Measurements from ENCODE around the gene CMIP. TPM values are rescaled to one million over a fixed set of nuclear protein-coding genes. Genes with fewer than 3 reads are reported as not detected.

Gene CMIP
- total RNA-seq, 1 experiment from 2014 or later = 53.6 TPM

- TF ChIP-seq, protein P1, sequence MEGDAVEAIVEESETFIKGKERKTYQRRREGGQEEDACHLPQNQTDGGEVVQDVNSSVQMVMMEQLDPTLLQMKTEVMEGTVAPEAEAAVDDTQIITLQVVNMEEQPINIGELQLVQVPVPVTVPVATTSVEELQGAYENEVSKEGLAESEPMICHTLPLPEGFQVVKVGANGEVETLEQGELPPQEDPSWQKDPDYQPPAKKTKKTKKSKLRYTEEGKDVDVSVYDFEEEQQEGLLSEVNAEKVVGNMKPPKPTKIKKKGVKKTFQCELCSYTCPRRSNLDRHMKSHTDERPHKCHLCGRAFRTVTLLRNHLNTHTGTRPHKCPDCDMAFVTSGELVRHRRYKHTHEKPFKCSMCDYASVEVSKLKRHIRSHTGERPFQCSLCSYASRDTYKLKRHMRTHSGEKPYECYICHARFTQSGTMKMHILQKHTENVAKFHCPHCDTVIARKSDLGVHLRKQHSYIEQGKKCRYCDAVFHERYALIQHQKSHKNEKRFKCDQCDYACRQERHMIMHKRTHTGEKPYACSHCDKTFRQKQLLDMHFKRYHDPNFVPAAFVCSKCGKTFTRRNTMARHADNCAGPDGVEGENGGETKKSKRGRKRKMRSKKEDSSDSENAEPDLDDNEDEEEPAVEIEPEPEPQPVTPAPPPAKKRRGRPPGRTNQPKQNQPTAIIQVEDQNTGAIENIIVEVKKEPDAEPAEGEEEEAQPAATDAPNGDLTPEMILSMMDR (IDR thresholded peaks at IDR 0.05; ENCODE audit: unreplicated experiment) = peak; percentile 66
- no TSS peak for BruUV-seq (replicated peaks)
- ChIA-PET CTCF (interaction anchor here (0.5 to 2.8 kb wide), 30 partner anchors 8 to 1683 kb away, joined by 3 to 9 read pairs (median 3); no protein-coding TSS in a partner anchor), POLR2A (interaction anchor here (0.7 kb wide), 1 partner anchor 1715 kb away, joined by 3 read pairs; no protein-coding TSS in a partner anchor)
- Mint-ChIP-seq H3K36me3 (ENCODE audit: insufficient read depth, unreplicated experiment) (peaks cover 7% of the 10 kb centered on the region), H3K27me3 (ENCODE audit: insufficient read depth, unreplicated experiment) (no peaks in the 10 kb centered on the region), H3K27ac (ENCODE audit: low read depth, unreplicated experiment) (no peak overlapping the region), H3K4me3 (ENCODE audit: unreplicated experiment) (peak overlapping the region; percentile 43), H3K9me3 (ENCODE audit: unreplicated experiment) (no peaks in the 10 kb centered on the region), H3K4me1 (ENCODE audit: insufficient read depth, unreplicated experiment) (peaks cover 5% of the 10 kb centered on the region)
- peak; percentile 60 for DNase-seq (ENCODE audit: unreplicated experiment)
- intact Hi-C loops (cut with micrococcal nuclease) = loop anchor here (10.0 kb wide), 1 partner anchor 726 kb away; the partner anchor contains the start of genes CENPN and CMC2
Measured at GRCh38 chr16:81730090-81731051, 285.8 kb downstream of the CMIP start.

GRCh38 chr16:81731649-81732048 lies 287.0 kb downstream of the CMIP start:
- DNase-seq (ENCODE audit: unreplicated experiment) = no peak
- Mint-ChIP-seq H3K36me3 (ENCODE audit: insufficient read depth, unreplicated experiment) (peaks cover 7% of the 10 kb centered on the region), H3K27ac (ENCODE audit: low read depth, unreplicated experiment) (no peak overlapping the region), H3K27me3 (ENCODE audit: insufficient read depth, unreplicated experiment) (no peaks in the 10 kb centered on the region), H3K4me3 (ENCODE audit: unreplicated experiment) (no peak overlapping the region), H3K9me3 (ENCODE audit: unreplicated experiment) (no peaks in the 10 kb centered on the region), H3K4me1 (ENCODE audit: insufficient read depth, unreplicated experiment) (peaks cover 5% of the 10 kb centered on the region)
- CTCF ChIA-PET = interaction anchor here (0.5 to 2.8 kb wide), 6 partner anchors 19 to 527 kb away, joined by 3 to 7 read pairs (median 4); no protein-coding TSS in a partner anchor
- intact Hi-C loops (cut with micrococcal nuclease) = loop anchor here (10.0 kb wide), 1 partner anchor 727 kb away; the partner anchor contains the start of genes CENPN and CMC2
- POLR2A ChIA-PET = no interaction called here
- TF ChIP-seq, protein P1 (IDR thresholded peaks at IDR 0.05; ENCODE audit: unreplicated experiment) = no peak
- BruUV-seq (replicated peaks) = no TSS peak

- Mint-ChIP-seq H3K36me3 (ENCODE audit: insufficient read depth, unreplicated experiment) (peaks cover 7% of the 10 kb centered on the region), H3K9me3 (ENCODE audit: unreplicated experiment) (no peaks in the 10 kb centered on the region), H3K27me3 (ENCODE audit: insufficient read depth, unreplicated experiment) (no peaks in the 10 kb centered on the region), H3K27ac (ENCODE audit: low read depth, unreplicated experiment) (no peak overlapping the region), H3K4me1 (ENCODE audit: insufficient read depth, unreplicated experiment) (peaks cover 5% of the 10 kb centered on the region), H3K4me3 (ENCODE audit: unreplicated experiment) (no peak overlapping the region)
- TF ChIP-seq, protein P1 (IDR thresholded peaks at IDR 0.05; ENCODE audit: unreplicated experiment) = peak; percentile 10
- no peak for DNase-seq (ENCODE audit: unreplicated experiment)
- intact Hi-C loops (cut with micrococcal nuclease) = loop anchor here (10.0 kb wide), 1 partner anchor 728 kb away; the partner anchor contains the start of genes CENPN and CMC2
- ChIA-PET POLR2A (no interaction called here), CTCF (interaction anchor here (0.6 to 1.0 kb wide), 3 partner anchors 139 to 374 kb away, joined by 3 to 4 read pairs (median 3); no protein-coding TSS in a partner anchor)
- BruUV-seq (replicated peaks) = no TSS peak
Measured at GRCh38 chr16:81732699-81733098, 288.1 kb downstream of the CMIP start.

DNA sequence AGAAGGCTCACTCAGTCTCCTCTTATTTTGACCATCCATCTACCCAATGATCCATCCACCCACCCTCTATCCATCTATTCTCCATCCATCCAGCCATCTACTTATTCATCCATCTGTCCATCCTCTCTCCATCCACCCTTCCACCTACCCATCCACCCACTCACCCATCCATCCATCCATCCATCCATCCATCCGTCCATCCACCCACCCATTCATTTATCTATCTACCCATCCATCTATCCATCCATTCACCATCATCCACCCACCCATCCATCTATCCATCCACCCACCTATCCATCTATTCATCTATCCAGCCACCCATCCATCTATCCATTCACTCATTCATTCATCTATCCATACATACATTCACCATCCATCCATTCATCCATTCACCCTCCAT lies 288.7 kb downstream of the CMIP start:
- intact Hi-C loops (cut with micrococcal nuclease) = loop anchor here (10.0 kb wide), 1 partner anchor 728 kb away; the partner anchor contains the start of genes CENPN and CMC2
- CTCF ChIA-PET = interaction anchor here (0.7 kb wide), 1 partner anchor 13 kb away, joined by 6 read pairs; no protein-coding TSS in a partner anchor

More for the DNA sequence above, 288.7 kb downstream of the CMIP start:
- POLR2A ChIA-PET = no interaction called here
- no peak for DNase-seq (ENCODE audit: unreplicated experiment)
- Mint-ChIP-seq H3K27me3 (ENCODE audit: insufficient read depth, unreplicated experiment) (no peaks in the 10 kb centered on the region), H3K27ac (ENCODE audit: low read depth, unreplicated experiment) (no peak overlapping the region), H3K36me3 (ENCODE audit: insufficient read depth, unreplicated experiment) (peaks cover 7% of the 10 kb centered on the region), H3K4me3 (ENCODE audit: unreplicated experiment) (no peak overlapping the region), H3K4me1 (ENCODE audit: insufficient read depth, unreplicated experiment) (peaks cover 5% of the 10 kb centered on the region), H3K9me3 (ENCODE audit: unreplicated experiment) (no peaks in the 10 kb centered on the region)
- no TSS peak for BruUV-seq (replicated peaks)
- TF ChIP-seq, protein P1 (IDR thresholded peaks at IDR 0.05; ENCODE audit: unreplicated experiment) = no peak
